DND-41 (cell line): ENCODE measurements around the gene VPS4B.

ENCODE experiments used
- EZH2 ChIP-seq: IDR thresholded peaks from 3 replicates; pipeline ENCODE4 v1.6.1; 2012; ENCODE audit warnings: borderline replicate concordance, low read depth, mild to moderate bottlenecking, moderate library complexity, low read length, inconsistent platforms; ENCODE audit not compliant: severe bottlenecking
- TF ChIP-seq, protein P1 (sequence below): IDR thresholded peaks from 2 replicates; pipeline ENCODE4 v1.5.1; 2012; ENCODE audit warnings: borderline replicate concordance, low read length, moderate library complexity, mild to moderate bottlenecking; ENCODE audit not compliant: poor library complexity, severe bottlenecking; ENCODE audit errors: extremely low read depth

DNA sequence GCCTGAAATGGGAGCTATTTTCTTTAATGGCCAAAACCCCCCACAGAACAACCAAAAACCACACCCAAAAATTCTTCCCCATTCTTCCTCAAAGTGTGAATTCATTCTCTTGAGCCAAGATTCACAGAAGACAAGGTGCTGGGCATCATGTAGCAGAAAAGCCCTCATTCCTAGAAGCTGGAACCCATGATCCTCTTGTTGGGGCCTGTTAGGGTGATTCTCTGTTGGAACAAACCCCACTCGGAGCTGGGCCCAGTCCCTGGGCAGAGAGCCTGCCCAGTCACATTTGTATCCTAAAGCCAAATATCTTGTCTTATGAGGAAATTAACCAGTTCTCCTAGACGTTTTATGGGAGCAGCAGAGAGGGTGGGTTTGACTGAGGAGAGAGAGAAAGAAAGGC, 22.8 kb upstream of the VPS4B start:
- TF ChIP-seq, protein P1, sequence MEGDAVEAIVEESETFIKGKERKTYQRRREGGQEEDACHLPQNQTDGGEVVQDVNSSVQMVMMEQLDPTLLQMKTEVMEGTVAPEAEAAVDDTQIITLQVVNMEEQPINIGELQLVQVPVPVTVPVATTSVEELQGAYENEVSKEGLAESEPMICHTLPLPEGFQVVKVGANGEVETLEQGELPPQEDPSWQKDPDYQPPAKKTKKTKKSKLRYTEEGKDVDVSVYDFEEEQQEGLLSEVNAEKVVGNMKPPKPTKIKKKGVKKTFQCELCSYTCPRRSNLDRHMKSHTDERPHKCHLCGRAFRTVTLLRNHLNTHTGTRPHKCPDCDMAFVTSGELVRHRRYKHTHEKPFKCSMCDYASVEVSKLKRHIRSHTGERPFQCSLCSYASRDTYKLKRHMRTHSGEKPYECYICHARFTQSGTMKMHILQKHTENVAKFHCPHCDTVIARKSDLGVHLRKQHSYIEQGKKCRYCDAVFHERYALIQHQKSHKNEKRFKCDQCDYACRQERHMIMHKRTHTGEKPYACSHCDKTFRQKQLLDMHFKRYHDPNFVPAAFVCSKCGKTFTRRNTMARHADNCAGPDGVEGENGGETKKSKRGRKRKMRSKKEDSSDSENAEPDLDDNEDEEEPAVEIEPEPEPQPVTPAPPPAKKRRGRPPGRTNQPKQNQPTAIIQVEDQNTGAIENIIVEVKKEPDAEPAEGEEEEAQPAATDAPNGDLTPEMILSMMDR = no peak
- no peak for TF ChIP-seq EZH2
